Activated naive CD8-positive, alpha-beta T cell treated with anti-CD3 and anti-CD28 coated beads, Interleukin-2, amount 10 ng/mL, durations not matched to agents 7 days and 5 days (primary cell): ENCODE results near the gene LRRC37A3. TPM values are rescaled to one million over a fixed set of nuclear protein-coding genes. Genes with fewer than 3 reads are reported as not detected.
A peak's percentile ranks its signal among the peaks of the same experiment; 100 is the strongest.
"Not testable (repeated sequence)": the region's sequence is repeated elsewhere in the genome, so short reads cannot be mapped to it uniquely, and the experiment has no call there.

Experiments
- ATAC-seq: fragments of 150-1000 bp; cut with Tn5 transposase; one replicate; pipeline ENCODE4 v1.10.0; 2021; ENCODE audit warnings: low read depth, moderate library complexity
- POLR2A ChIA-PET: fragments of 350-600 bp; sonication (Branson Sonifier 250); formaldehyde crosslinking; loops from one replicate; lab custom pipeline; 2021; ENCODE audit warnings: antibody characterized with exemption; lab: Charles Lee
- DNase-seq: peaks from one replicate; pipeline ENCODE4 v3.0.0; 2021
- H3K27ac Mint-ChIP-seq: one replicate; pipeline ENCODE4 v1.8.0; 2022; ENCODE audit warnings: mild to moderate bottlenecking, mixed read lengths
- H3K27me3 Mint-ChIP-seq: one replicate; pipeline ENCODE4 v1.8.0; 2022; ENCODE audit warnings: mild to moderate bottlenecking, moderate library complexity, mixed read lengths
- H3K36me3 Mint-ChIP-seq: one replicate; pipeline ENCODE4 v1.8.0; 2021; ENCODE audit warnings: mild to moderate bottlenecking, mixed read lengths
- H3K4me1 Mint-ChIP-seq: one replicate; pipeline ENCODE4 v1.8.0; 2021; ENCODE audit warnings: mixed read lengths
- H3K4me3 Mint-ChIP-seq: one replicate; pipeline ENCODE4 v1.8.0; 2022; ENCODE audit warnings: mild to moderate bottlenecking, moderate library complexity, mixed read lengths
- H3K9me3 Mint-ChIP-seq: one replicate; pipeline ENCODE4 v1.8.0; 2021; ENCODE audit warnings: mixed read lengths
- total RNA-seq, 2 experiments: library from RNA; stranded (reverse); gene quantifications; one replicate each; pipeline ENCODE4 v1.2.3, GENCODE V29; 2021

The LRRC37A3 gene
- total RNA-seq, 2 experiments from 2014 or later, result 18.4 to 20.5 TPM

- Mint-ChIP-seq H3K4me3 (peak overlapping the region; percentile 83), H3K27me3 (no peaks in the 10 kb centered on the region), H3K9me3 (no peaks in the 10 kb centered on the region), H3K27ac (peak overlapping the region; percentile 84), H3K36me3 (peaks cover 2% of the 10 kb centered on the region), H3K4me1 (peaks cover 17% of the 10 kb centered on the region)
- POLR2A ChIA-PET, result interaction anchor here (0.8 to 1.2 kb wide), 2 partner anchors 40 to 120 kb away, joined by 4 to 6 read pairs; no protein-coding TSS in a partner anchor
- ATAC-seq (no peak), DNase-seq (no peak)
Observed at GRCh38 chr17:64920026-64920418, 744 bp upstream of the LRRC37A3 start.

- Mint-ChIP-seq H3K4me1 (peaks cover 17% of the 10 kb centered on the region), H3K4me3 (peak overlapping the region; percentile 83), H3K27ac (peak overlapping the region; percentile 84)
- not testable (repeated sequence) for H3K9me3 Mint-ChIP-seq, ATAC-seq, DNase-seq, H3K36me3 Mint-ChIP-seq, H3K27me3 Mint-ChIP-seq
- POLR2A ChIA-PET, result interaction anchor here (1.2 to 1.7 kb wide), 3 partner anchors 41 to 182 kb away, joined by 4 to 6 read pairs (median 4); no protein-coding TSS in a partner anchor
Observed at GRCh38 chr17:64918842-64919288, 413 bp downstream of the LRRC37A3 start.

- H3K9me3 Mint-ChIP-seq, H3K27ac Mint-ChIP-seq, H3K4me3 Mint-ChIP-seq, H3K27me3 Mint-ChIP-seq, H3K36me3 Mint-ChIP-seq, ATAC-seq, DNase-seq, POLR2A ChIA-PET: not testable (repeated sequence)
- peaks cover 12% of the 10 kb centered on the region for H3K4me1 Mint-ChIP-seq
Observed at GRCh38 chr17:64917540-64917939, 1.7 kb downstream of the LRRC37A3 start.

- DNase-seq, POLR2A ChIA-PET, H3K4me1 Mint-ChIP-seq, H3K27ac Mint-ChIP-seq, H3K4me3 Mint-ChIP-seq, H3K27me3 Mint-ChIP-seq, ATAC-seq, H3K36me3 Mint-ChIP-seq, H3K9me3 Mint-ChIP-seq: not testable (repeated sequence)
Observed at GRCh38 chr17:64915244-64915643, 4.0 kb downstream of the LRRC37A3 start.

- H3K36me3 Mint-ChIP-seq, result not testable (repeated sequence)
Observed at GRCh38 chr17:64910191-64910514, 9.1 kb downstream of the LRRC37A3 start.

GRCh38 chr17:64909511-64910190 lies 9.6 kb downstream of the LRRC37A3 start:
- ATAC-seq, H3K4me1 Mint-ChIP-seq, H3K36me3 Mint-ChIP-seq, POLR2A ChIA-PET, DNase-seq, H3K27me3 Mint-ChIP-seq, H3K9me3 Mint-ChIP-seq: not testable (repeated sequence)
- Mint-ChIP-seq H3K4me3 (peak overlapping the region; percentile 61), H3K27ac (peak overlapping the region; percentile 78)

More at GRCh38 chr17:64910191-64910514, 9.1 kb downstream of the LRRC37A3 start:
- DNase-seq, POLR2A ChIA-PET, H3K27me3 Mint-ChIP-seq, H3K4me3 Mint-ChIP-seq, H3K4me1 Mint-ChIP-seq, ATAC-seq, H3K27ac Mint-ChIP-seq, H3K9me3 Mint-ChIP-seq: not testable (repeated sequence)

- ATAC-seq, DNase-seq, H3K4me3 Mint-ChIP-seq, H3K27me3 Mint-ChIP-seq, H3K4me1 Mint-ChIP-seq, H3K36me3 Mint-ChIP-seq, POLR2A ChIA-PET, H3K9me3 Mint-ChIP-seq, H3K27ac Mint-ChIP-seq: not testable (repeated sequence)
Observed at GRCh38 chr17:64904069-64904468, 15.2 kb downstream of the LRRC37A3 start.

GRCh38 chr17:64897136-64897535 lies 22.1 kb downstream of the LRRC37A3 start:
- POLR2A ChIA-PET, H3K27ac Mint-ChIP-seq, H3K4me3 Mint-ChIP-seq, ATAC-seq, H3K36me3 Mint-ChIP-seq, H3K27me3 Mint-ChIP-seq, H3K4me1 Mint-ChIP-seq, DNase-seq, H3K9me3 Mint-ChIP-seq: not testable (repeated sequence)

- H3K4me3 Mint-ChIP-seq, DNase-seq, ATAC-seq, H3K27ac Mint-ChIP-seq, H3K9me3 Mint-ChIP-seq, H3K36me3 Mint-ChIP-seq, POLR2A ChIA-PET, H3K4me1 Mint-ChIP-seq: not testable (repeated sequence)
- H3K27me3 Mint-ChIP-seq, result peaks cover 13% of the 10 kb centered on the region
Observed at GRCh38 chr17:64874210-64874609, 45.1 kb downstream of the LRRC37A3 start.

GRCh38 chr17:64847504-64848466 lies 71.5 kb downstream of the LRRC37A3 start:
- H3K4me1 Mint-ChIP-seq, H3K36me3 Mint-ChIP-seq, POLR2A ChIA-PET, H3K27me3 Mint-ChIP-seq, H3K27ac Mint-ChIP-seq, H3K9me3 Mint-ChIP-seq, H3K4me3 Mint-ChIP-seq: not testable (repeated sequence)
- ATAC-seq (peak; percentile 88), DNase-seq (peak; percentile 86)

GRCh38 chr17:64846892-64847291 lies 72.4 kb downstream of the LRRC37A3 start:
- not testable (repeated sequence) for H3K27ac Mint-ChIP-seq, H3K36me3 Mint-ChIP-seq, ATAC-seq, H3K4me3 Mint-ChIP-seq, H3K4me1 Mint-ChIP-seq, DNase-seq, H3K27me3 Mint-ChIP-seq, H3K9me3 Mint-ChIP-seq
- POLR2A ChIA-PET, result interaction anchor here (0.7 kb wide), 1 partner anchor 117 kb away, joined by 3 read pairs; no protein-coding TSS in a partner anchor

- H3K27ac Mint-ChIP-seq, ATAC-seq, H3K4me1 Mint-ChIP-seq, H3K4me3 Mint-ChIP-seq, DNase-seq, H3K9me3 Mint-ChIP-seq, H3K27me3 Mint-ChIP-seq, H3K36me3 Mint-ChIP-seq, POLR2A ChIA-PET: not testable (repeated sequence)
Observed at GRCh38 chr17:64843918-64844317, 75.4 kb downstream of the LRRC37A3 start.

- H3K4me1 Mint-ChIP-seq, POLR2A ChIA-PET, ATAC-seq, H3K9me3 Mint-ChIP-seq, H3K27me3 Mint-ChIP-seq, H3K27ac Mint-ChIP-seq, H3K4me3 Mint-ChIP-seq, H3K36me3 Mint-ChIP-seq, DNase-seq: not testable (repeated sequence)
Observed at GRCh38 chr17:64842900-64843299, 76.4 kb downstream of the LRRC37A3 start.
